Measurements from ENCODE around the gene SLC6A3. TPM values are rescaled to one million over a fixed set of nuclear protein-coding genes. Genes with fewer than 3 reads are reported as not detected.

SLC6A3 gene
- total RNA-seq, 1 experiment from 2014 or later: not detected

GRCh38 chr5:1388383-1388967 is 56.8 kb downstream of the SLC6A3 start:
- no peak for DNase-seq (ENCODE audit: low spot score)

DNA sequence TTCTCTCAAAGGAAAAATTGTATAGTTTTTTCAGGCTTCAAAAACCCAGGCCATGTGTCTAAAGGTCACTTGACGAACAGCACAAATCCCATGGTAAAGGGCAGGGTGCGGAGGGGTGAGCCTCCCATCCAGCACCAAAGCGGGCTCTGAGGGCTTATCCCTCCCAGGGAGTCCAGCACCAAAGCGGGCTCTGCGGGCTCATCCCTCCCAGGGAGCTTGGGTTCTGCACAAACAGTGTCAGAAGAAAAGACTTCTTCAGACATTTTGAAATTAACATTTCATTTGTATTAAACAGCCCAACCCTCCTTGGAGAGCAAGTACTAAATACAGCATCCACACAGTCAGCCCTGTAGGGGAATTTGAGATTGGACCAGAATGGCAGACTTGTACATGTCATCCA is 57.4 kb downstream of the SLC6A3 start:
- DNase-seq (ENCODE audit: low spot score): no peak

- no peak for DNase-seq (ENCODE audit: low spot score)
Measured at GRCh38 chr5:1387059-1387755, 58.0 kb downstream of the SLC6A3 start.

DNA sequence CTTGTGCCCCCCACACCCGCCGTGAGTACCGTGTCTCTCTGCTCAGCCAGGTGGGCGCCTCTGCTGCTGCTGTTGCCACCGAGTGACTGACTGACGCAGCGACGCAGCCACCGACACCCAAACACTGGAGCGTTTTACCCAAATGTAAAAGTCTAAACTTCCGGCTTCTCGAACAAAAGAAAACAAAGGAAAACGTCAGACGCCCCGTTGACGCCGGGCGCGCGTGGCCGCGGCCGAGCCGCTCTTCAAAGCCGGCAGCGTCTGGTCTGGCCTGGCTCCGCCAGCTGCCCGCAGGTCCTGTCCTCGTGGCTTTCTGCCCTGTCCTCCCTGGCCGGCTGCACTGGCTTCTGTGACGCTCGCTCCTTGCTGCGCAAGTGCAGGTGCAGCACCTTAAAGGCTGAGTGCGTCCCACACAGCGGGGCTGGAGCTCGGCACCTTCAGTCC is 58.9 kb downstream of the SLC6A3 start:
- no peak for DNase-seq (ENCODE audit: low spot score)

- DNase-seq (ENCODE audit: low spot score): peak; percentile 44
Measured at GRCh38 chr5:1385395-1386273, 59.6 kb downstream of the SLC6A3 start.

- no peak for DNase-seq (ENCODE audit: low spot score)
Measured at GRCh38 chr5:1384521-1384920, 60.7 kb downstream of the SLC6A3 start.

- DNase-seq (ENCODE audit: low spot score): no peak
Measured at GRCh38 chr5:1383886-1384401, 61.3 kb downstream of the SLC6A3 start.

GRCh38 chr5:1383344-1383743 is 61.9 kb downstream of the SLC6A3 start:
- no peak for DNase-seq (ENCODE audit: low spot score)

GRCh38 chr5:1382248-1382700 is 63.0 kb downstream of the SLC6A3 start:
- no peak for DNase-seq (ENCODE audit: low spot score)

DNA sequence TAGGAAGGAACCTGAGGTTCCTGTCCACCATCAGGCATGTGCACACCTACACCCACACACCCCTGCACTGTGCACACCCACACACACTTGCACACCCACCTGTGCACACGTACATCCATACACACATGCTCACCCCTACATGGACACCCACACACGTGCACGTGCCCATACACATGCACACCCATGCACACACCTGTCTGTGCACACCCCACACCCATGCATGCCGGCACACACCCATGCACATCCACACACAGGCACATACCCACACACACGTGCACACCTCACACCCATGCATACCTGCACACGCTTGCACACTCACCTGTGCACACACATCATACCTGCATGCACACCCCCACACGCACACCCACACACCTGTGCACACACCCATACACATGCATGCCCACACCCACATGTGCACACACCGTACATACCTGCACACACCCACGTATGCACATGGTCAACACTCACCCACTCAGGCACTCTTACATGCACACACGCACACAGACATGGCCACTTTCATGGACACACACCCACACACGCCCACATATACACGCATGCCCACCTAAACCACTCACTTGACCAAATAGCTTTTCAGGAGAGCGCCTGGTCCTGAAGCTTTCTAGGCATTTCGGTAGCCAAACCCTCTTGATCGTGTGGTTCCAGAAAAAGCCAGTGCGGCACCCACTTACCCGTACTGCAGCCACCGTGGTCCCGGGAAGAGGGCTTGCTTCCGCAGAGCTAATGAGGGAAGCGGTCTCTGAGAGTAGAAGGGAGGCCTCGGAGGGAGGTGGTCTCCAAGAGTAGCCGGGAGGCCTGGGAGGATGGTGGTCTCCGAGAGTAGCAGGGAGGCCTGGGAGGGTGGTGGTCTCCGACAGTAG is 63.6 kb downstream of the SLC6A3 start:
- DNase-seq (ENCODE audit: low spot score): no peak

DNA sequence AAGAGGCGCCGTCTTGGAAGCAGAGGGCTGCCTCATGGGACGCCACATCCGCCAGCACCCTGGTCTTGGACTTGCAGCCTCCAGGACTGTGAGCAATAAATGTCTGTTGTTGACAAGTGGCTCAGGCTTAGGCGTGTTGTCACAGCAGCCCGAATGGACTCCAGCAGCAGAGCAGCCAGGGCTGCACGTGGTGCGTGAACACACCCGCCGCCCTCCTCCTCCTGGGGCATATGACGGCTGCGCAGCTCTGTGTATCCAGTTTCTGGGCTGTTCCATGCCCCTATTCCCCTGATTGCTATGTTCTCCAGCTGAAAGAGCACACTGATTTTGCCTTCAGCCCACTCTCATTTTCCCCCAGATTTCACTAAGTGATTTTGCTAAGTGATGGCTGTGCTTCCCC is 64.3 kb downstream of the SLC6A3 start:
- no peak for DNase-seq (ENCODE audit: low spot score)

DNA sequence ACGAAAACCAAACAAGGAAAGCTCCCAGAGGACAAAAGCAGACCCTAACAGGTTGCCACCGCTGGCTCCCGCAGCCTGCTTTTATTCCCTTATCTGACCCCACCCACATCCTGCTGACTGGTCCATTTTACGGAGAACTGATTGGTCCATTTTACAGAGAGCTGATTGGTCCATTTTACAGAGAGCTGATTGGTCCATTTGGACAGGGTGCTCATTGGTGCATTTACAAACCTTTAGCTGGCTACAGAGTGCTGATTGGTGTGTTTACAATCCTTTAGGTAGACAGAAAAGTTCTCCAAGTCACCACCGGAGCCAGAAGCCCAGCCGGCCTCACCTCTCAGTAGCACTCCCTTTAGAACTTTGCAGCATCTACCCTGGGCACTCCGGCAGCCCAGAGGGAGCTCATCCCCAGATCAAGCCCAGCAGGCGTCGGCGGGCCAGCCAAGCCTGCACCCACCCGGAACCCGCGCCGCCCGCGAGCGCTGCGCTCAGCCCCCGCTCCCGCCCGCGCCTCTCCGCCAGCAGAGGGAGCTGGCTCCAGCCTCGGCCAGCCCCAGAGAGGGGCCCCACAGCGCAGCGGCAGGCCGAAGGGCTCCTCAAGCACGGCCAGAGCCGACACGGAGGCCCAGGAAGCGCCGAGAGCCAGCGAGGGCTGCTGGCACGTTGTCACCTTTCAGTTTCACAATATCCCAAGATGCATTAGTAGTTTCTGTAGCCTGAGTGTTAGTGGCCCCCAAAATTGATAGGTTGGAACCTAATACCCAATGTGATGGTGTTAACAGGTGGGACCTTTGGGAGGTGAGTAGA is 65.0 kb downstream of the SLC6A3 start:
- no peak for DNase-seq (ENCODE audit: low spot score)

DNA sequence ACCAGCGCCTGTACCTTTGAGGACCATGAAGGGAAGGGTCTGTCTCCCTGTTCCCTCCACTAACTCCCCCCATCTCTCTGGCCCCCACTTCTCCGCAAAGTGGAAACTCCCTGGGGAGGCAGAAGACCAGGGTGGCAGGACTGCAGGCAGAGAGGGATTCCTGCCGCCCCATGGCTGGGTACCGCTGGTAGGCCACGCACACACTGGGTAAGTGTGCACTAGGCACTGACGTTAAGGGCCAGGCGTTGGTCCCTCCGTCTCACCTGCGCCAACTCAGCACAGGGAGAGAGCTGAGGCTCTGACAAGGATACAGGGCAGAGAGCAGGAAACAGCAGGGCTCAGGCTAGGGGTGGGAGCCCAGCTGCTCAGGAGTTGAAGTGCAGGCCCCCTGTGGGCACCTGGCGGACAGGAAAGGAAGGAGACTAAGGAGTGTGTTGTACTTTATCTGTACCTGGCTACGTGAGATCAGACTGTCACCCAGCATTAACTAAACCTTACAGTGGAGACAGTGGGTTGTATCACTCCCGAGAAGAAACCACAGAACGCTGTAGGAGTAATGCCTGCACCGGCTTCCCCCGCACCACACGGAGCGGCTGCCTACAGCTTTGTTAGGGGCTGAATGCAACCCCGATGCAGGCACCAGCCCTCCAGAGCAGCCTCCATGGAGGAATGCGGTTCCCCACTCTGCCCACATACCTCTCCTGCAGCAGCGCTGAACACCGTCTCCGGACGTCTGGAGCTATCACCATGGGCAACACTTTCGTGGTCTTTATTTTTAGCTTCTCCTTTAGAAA is 66.2 kb downstream of the SLC6A3 start:
- DNase-seq (ENCODE audit: low spot score): no peak

DNA sequence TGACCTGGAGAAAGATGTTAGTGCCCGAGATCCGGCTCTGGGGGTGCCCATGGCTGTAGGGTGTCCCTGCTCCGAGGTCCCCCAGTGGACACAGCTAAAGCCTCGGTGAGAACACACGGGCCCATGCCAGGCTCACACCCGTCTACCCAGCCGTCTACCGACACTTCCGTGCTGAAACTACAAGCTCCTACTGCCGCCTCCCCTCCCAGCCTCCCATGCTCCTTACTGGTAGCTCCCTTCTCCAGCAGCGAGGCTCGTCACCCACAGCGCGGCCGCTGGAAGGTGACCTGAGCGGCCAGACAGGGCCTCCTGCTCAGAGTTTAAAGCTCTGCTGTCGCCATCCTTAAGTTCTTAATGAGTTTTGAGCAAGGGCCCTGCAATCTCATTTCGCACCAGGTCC is 67.1 kb downstream of the SLC6A3 start:
- no peak for DNase-seq (ENCODE audit: low spot score)

- no peak for DNase-seq (ENCODE audit: low spot score)
Measured at GRCh38 chr5:1376981-1377380, 68.3 kb downstream of the SLC6A3 start.

GRCh38 chr5:1375871-1376810 is 69.1 kb downstream of the SLC6A3 start:
- peak; percentile 52 for DNase-seq (ENCODE audit: low spot score)

- peak; percentile 84 for DNase-seq (ENCODE audit: low spot score)
Measured at GRCh38 chr5:1374679-1375055, 70.6 kb downstream of the SLC6A3 start.

GRCh38 chr5:1374030-1374678 is 71.1 kb downstream of the SLC6A3 start:
- no peak for DNase-seq (ENCODE audit: low spot score)

Measured in A172 (cell line).